Osteoblast (primary cell): Measurements from ENCODE around the gene SOCS2. TPM values are rescaled to one million over a fixed set of nuclear protein-coding genes. Genes with fewer than 3 reads are reported as not detected.

Experiments used
- DNase-seq: peaks from one replicate; pipeline ENCODE4 v3.0.0; 2011; ENCODE audit warnings: low spot score, mixed read lengths; ENCODE audit not compliant: insufficient read length; ENCODE audit errors: missing footprints
- H2AFZ ChIP-seq: 2 replicates; pipeline ENCODE4 v1.6.0; 2011; ENCODE audit warnings: mild to moderate bottlenecking, low read length
- H3K27ac ChIP-seq: 2 replicates; pipeline ENCODE4 v1.5.1; 2011; ENCODE audit warnings: mild to moderate bottlenecking, low read depth, low read length, moderate library complexity
- H3K27me3 ChIP-seq: 2 replicates; pipeline ENCODE4 v1.6.0; 2012; ENCODE audit warnings: mild to moderate bottlenecking, control low read depth, inconsistent platforms, low read length, moderate library complexity; ENCODE audit not compliant: insufficient read depth
- H3K36me3 ChIP-seq: 2 replicates; pipeline ENCODE4 v1.5.1; 2011; ENCODE audit warnings: mild to moderate bottlenecking, low read length, control low read depth, moderate library complexity; ENCODE audit not compliant: insufficient read depth
- H3K4me1 ChIP-seq: 2 replicates; pipeline ENCODE4 v1.5.1; 2011; ENCODE audit warnings: mild to moderate bottlenecking, low read length, control low read depth, moderate library complexity; ENCODE audit not compliant: insufficient read depth
- H3K4me2 ChIP-seq: 2 replicates; pipeline ENCODE4 v1.6.0; 2011; ENCODE audit warnings: mild to moderate bottlenecking, low read length; ENCODE audit not compliant: insufficient read depth
- H3K4me3 ChIP-seq: fragments of 200-600 bp; sonication (generic); 3 replicates; pipeline ENCODE4 v1.5.1; 2012; ENCODE audit warnings: mild to moderate bottlenecking, low read length, inconsistent platforms; ENCODE audit not compliant: insufficient read depth
- H3K79me2 ChIP-seq: 2 replicates; pipeline ENCODE4 v1.6.0; 2012; ENCODE audit warnings: mild to moderate bottlenecking, low read length, control low read depth, inconsistent platforms; ENCODE audit not compliant: insufficient read depth
- H3K9me3 ChIP-seq: 2 replicates; pipeline ENCODE4 v1.5.1; 2011; ENCODE audit warnings: low read depth, low read length, control low read depth
- H4K20me1 ChIP-seq: 2 replicates; pipeline ENCODE4 v1.6.0; 2012; ENCODE audit warnings: mild to moderate bottlenecking, low read length, control low read depth; ENCODE audit not compliant: insufficient read depth
- total RNA-seq: library from RNA; depleted of rRNA; stranded (reverse); fragments of >200 nt; gene quantifications from 2 replicates; pipeline ENCODE4 v1.2.3, GENCODE V29; 2012
- TF ChIP-seq, protein P1 (sequence below): IDR thresholded peaks from 2 replicates; pipeline ENCODE4 v1.5.1; 2011; ENCODE audit warnings: mild to moderate bottlenecking, low read depth, low read length, moderate library complexity; ENCODE audit errors: extremely low read depth

SOCS2 gene, protein sequence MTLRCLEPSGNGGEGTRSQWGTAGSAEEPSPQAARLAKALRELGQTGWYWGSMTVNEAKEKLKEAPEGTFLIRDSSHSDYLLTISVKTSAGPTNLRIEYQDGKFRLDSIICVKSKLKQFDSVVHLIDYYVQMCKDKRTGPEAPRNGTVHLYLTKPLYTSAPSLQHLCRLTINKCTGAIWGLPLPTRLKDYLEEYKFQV
- 32.6 and 40.7 TPM in 2 replicates for total RNA-seq

DNA sequence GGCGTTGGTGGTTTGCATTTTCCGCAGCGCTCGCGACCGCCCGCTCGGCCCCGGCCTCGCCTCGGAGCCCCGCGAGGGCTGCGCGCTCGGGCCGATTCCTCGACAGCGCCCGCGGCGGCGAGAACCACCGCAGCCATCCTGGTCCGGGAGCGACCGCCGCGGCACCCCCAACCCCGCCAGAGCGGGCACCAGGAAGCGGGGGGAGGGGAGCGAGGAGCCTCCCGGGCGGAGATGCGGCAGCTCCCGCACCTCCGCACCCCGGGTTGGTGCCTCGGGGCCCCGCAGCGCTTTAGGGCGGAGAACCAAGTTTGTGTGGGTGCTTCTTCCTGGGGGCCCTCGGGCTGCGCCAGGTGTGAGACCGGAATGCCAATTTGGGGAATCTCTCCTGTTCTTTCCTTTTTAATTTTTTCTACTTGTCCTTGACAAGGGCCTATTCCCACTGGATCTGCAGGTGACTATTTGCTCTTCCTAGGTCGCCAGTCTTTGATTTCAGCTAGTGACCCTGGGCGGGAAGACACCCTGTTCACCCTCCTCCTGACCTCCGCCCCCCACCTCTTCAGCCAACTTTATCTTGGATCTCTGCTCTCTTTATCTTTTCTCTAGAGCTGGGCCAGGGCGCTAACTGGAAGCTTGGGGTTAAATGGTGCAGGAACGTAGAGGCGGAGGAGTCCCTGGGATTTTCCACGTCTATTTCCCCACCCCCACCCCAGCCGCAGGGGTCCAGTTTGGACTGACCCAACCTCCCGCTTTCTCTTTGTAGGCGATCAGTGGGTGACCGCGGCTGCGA is at the start of gene SOCS2:
TSS of gene SOCS2 (plus strand) at position 751 of the 787 bp plus-strand sequence. CDS start 223 bp downstream, outside the sequence.
- DNase-seq, result peak; percentile 77
- H3K27ac ChIP-seq, result peak within 1 kb of the TSS; percentile 74
- peaks cover 21% of the 10 kb centered on the region for H3K79me2 ChIP-seq

DNA sequence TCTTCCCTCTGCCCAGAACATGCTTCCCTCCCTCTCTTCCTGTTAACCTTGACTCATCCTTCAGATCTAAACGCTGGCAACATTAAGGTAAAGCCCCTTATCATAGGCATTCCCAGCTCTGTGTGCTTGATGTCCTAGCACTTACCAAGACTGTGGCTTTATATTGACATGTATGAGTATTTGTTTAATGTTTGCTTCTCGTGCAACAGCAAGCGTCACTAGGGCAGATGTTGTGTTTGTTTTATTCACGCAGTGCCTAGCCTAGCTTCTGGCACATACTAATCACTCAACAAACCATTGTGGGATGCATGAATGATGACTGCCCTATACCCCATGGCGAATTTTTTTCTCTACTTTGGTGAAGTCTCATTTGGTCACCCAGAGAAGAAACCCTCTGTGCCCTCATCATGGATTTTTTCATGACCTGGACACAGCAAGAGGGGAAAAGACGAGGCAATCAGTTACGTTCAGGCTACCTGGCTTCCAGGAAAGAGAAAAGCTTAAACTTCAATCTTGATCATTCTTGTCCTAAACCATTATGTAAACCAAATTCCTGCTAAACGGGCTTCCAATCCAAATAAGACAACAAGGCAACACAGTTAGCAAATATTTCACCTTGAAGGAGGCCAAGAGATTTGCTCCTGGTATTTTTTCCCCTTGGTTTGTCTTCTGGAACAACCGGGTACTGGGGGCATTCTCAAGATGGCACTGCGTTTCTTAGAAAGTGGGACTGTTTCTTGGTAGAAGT is 47.9 kb upstream of the SOCS2 start:
- no peaks in the 10 kb centered on the region for H3K79me2 ChIP-seq
- TF ChIP-seq, protein P1, sequence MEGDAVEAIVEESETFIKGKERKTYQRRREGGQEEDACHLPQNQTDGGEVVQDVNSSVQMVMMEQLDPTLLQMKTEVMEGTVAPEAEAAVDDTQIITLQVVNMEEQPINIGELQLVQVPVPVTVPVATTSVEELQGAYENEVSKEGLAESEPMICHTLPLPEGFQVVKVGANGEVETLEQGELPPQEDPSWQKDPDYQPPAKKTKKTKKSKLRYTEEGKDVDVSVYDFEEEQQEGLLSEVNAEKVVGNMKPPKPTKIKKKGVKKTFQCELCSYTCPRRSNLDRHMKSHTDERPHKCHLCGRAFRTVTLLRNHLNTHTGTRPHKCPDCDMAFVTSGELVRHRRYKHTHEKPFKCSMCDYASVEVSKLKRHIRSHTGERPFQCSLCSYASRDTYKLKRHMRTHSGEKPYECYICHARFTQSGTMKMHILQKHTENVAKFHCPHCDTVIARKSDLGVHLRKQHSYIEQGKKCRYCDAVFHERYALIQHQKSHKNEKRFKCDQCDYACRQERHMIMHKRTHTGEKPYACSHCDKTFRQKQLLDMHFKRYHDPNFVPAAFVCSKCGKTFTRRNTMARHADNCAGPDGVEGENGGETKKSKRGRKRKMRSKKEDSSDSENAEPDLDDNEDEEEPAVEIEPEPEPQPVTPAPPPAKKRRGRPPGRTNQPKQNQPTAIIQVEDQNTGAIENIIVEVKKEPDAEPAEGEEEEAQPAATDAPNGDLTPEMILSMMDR, result no peak
- H3K9me3 ChIP-seq, result no peaks in the 10 kb centered on the region
- H3K27me3 ChIP-seq, result no peaks in the 10 kb centered on the region
- no peaks in the 10 kb centered on the region for H4K20me1 ChIP-seq
- H2AFZ ChIP-seq, result no peak overlapping the region
- H3K4me3 ChIP-seq, result no peak overlapping the region
- H3K4me2 ChIP-seq, result no peak overlapping the region
- no peak overlapping the region for H3K27ac ChIP-seq
- DNase-seq, result no peak
- H3K4me1 ChIP-seq, result peaks cover 10% of the 10 kb centered on the region
- no peaks in the 10 kb centered on the region for H3K36me3 ChIP-seq

More for the DNA sequence above, at the start of gene SOCS2:
- Histone ChIP-seq H3K27me3 (no peaks in the 10 kb centered on the region), H4K20me1 (peaks cover 4% of the 10 kb centered on the region), H3K36me3 (peaks cover 4% of the 10 kb centered on the region), H3K4me1 (peaks cover 11% of the 10 kb centered on the region), H3K9me3 (no peaks in the 10 kb centered on the region), H3K4me3 (peak within 1 kb of the TSS; percentile 91), H2AFZ (peak within 1 kb of the TSS; percentile 86), H3K4me2 (peak within 1 kb of the TSS; percentile 96)
- TF ChIP-seq, protein P1, result no peak

DNA sequence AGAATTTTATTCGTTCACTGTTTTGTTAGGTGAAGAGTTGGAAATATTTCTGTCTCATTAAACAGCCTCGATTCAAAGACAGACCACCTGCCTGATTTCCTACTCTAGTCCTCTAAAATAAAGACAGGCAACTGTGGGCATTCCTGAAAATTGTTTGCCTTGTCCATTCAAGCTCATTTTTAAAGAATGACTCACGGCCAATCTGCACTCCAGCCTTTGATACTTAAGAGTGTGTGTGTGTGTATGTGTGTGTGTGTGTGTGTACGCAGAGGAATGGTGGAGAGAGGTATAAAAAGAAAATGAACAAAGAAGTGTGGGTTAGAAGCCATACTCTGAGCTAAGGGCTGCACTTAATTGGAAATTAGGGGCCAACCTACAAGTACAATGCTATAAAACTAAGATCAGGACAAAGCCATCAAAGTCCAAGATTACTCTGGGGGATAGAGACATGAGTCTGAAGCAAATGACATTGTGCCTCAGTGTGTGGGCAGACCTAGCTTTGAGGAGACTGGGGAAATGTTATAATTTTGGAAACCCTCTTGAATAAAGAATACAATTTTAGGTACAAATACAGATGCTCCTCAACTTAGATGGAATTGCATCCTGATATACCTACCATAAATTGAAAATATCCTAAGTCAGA is 45.6 kb upstream of the SOCS2 start:
- TF ChIP-seq, protein P1, result no peak
- H3K4me2 ChIP-seq, result peak overlapping the region; percentile 2
- no peaks in the 10 kb centered on the region for H4K20me1 ChIP-seq
- H3K79me2 ChIP-seq, result no peaks in the 10 kb centered on the region
- H3K4me1 ChIP-seq, result peaks cover 10% of the 10 kb centered on the region
- no peak overlapping the region for H3K27ac ChIP-seq
- H3K36me3 ChIP-seq, result no peaks in the 10 kb centered on the region
- no peak overlapping the region for H2AFZ ChIP-seq
- no peak for DNase-seq
- H3K9me3 ChIP-seq, result no peaks in the 10 kb centered on the region
- H3K4me3 ChIP-seq, result no peak overlapping the region
- H3K27me3 ChIP-seq, result no peaks in the 10 kb centered on the region
